K562 (cell line): ENCODE measurements around the gene ANO9. TPM values are rescaled to one million over a fixed set of nuclear protein-coding genes. Genes with fewer than 3 reads are reported as not detected.

Source experiments
- BCL6 ChIP-seq: fragments of 250-450 bp; sonication (Bioruptor Pico); IDR thresholded peaks from 2 replicates; pipeline ENCODE4 v1.4.0; 2020
- CC2D1A ChIP-seq: fragments of 450-650 bp; IDR thresholded peaks from 2 replicates; pipeline ENCODE4 v1.6.1; 2017; ENCODE audit warnings: mild to moderate bottlenecking
- CCAR2 ChIP-seq: fragments of 200-400 bp; formaldehyde crosslinking; IDR thresholded peaks from 2 replicates; pipeline ENCODE4 v1.6.1; 2017; ENCODE audit warnings: mild to moderate bottlenecking, low read depth, low read length
- CREB1 ChIP-seq, 2 experiments: sonication (generic) in 1 of 2; formaldehyde crosslinking in 1 of 2; IDR thresholded peaks; 2 replicates each; pipeline versions ENCODE4 v1.6.1 to v1.8.0; 2012 to 2022; ENCODE audit warnings: inconsistent platforms in 1 of 2, mild to moderate bottlenecking in 1 of 2, missing genetic modification reagents in 1 of 2, moderate library complexity in 1 of 2
- DIDO1 ChIP-seq: fragments of 450-650 bp; IDR thresholded peaks from 2 replicates; pipeline ENCODE4 v1.6.1; 2016; ENCODE audit warnings: low read depth, missing biosample characterization, missing genetic modification characterization
- ETV6 ChIP-seq, 3 experiments: fragments of 150-350 bp in 1 of 3; sonication (generic) in 1 of 3; formaldehyde crosslinking in 1 of 3; IDR thresholded peaks; 2 replicates each; pipeline versions ENCODE4 v1.6.1 to v1.8.0; 2014 to 2022; ENCODE audit warnings: borderline replicate concordance in 2 of 3, low read depth in 2 of 3, antibody characterized with exemption in 1 of 3, low read length in 1 of 3, mild to moderate bottlenecking in 1 of 3, missing genetic modification reagents in 1 of 3
- GATA2 ChIP-seq: sonication (generic); formaldehyde crosslinking; IDR thresholded peaks from 2 replicates; pipeline ENCODE4 v1.4.0; 2020; ENCODE audit warnings: mild to moderate bottlenecking, missing genetic modification reagents
- HSF4 ChIP-seq: fragments of 250-450 bp; sonication (Bioruptor Pico); IDR thresholded peaks from 2 replicates; pipeline ENCODE4 v2.1.2; 2022; ENCODE audit warnings: mild to moderate bottlenecking, moderate library complexity, borderline replicate concordance
- MED1 ChIP-seq: sonication (generic); formaldehyde crosslinking; IDR thresholded peaks from 2 replicates; pipeline ENCODE4 v1.8.1; 2023; ENCODE audit warnings: missing genetic modification reagents, borderline replicate concordance
- NR2C2 ChIP-seq, 2 experiments: fragments of 200-800 bp in 1 of 2; sonication (Bioruptor generic) in 1 of 2; sonication (generic) in 1 of 2; formaldehyde crosslinking in 1 of 2; IDR thresholded peaks; 2 replicates each; pipeline versions ENCODE4 v1.6.1 to v1.8.0; 2016 to 2022; ENCODE audit warnings: mild to moderate bottlenecking in 1 of 2, missing compliant biosample characterization in 1 of 2, missing genetic modification characterization in 1 of 2, missing genetic modification reagents in 1 of 2
- NUFIP1 ChIP-seq: fragments of 450-650 bp; IDR thresholded peaks from 2 replicates; pipeline ENCODE4 v1.6.1; 2018; ENCODE audit not compliant: partially characterized antibody
- POLR2A ChIP-seq: fragments of 450-650 bp; conservative IDR thresholded peaks from 2 replicates; pipeline ENCODE4 v1.6.1; 2016
- POLR3A ChIP-seq: IDR thresholded peaks from 2 replicates; pipeline ENCODE4 v1.6.1; 2011; ENCODE audit warnings: borderline replicate concordance, mild to moderate bottlenecking, moderate library complexity; ENCODE audit not compliant: insufficient read length, insufficient read depth; ENCODE audit errors: extremely low read depth
- SAFB ChIP-seq: fragments of 200-400 bp; formaldehyde crosslinking; IDR thresholded peaks from 2 replicates; pipeline ENCODE4 v1.6.1; 2017; ENCODE audit warnings: low read depth, low read length, borderline replicate concordance
- SAP30 ChIP-seq: fragments of 200-600 bp; sonication (generic); IDR thresholded peaks from 2 replicates; pipeline ENCODE4 v1.6.1; 2012; ENCODE audit warnings: borderline replicate concordance, low read depth, mild to moderate bottlenecking, moderate library complexity, low read length, control low read depth, inconsistent platforms; ENCODE audit not compliant: insufficient read depth, poor library complexity, severe bottlenecking
- TBP ChIP-seq: optimal IDR thresholded peaks from 2 replicates; pipeline ENCODE3; 2011; ENCODE audit warnings: low read depth, low read length, improper control_type of control experiment
- ZEB2 ChIP-seq: fragments of 450-650 bp; IDR thresholded peaks from 2 replicates; pipeline ENCODE4 v1.6.1; 2016
- ZFP1 ChIP-seq: fragments of 450-650 bp; formaldehyde crosslinking; IDR thresholded peaks from 2 replicates; pipeline ENCODE4 v1.4.0; 2020; ENCODE audit warnings: mild to moderate bottlenecking, mixed read lengths
- ZNF134 ChIP-seq: fragments of 250-450 bp; sonication (Bioruptor Pico); conservative IDR thresholded peaks from 2 replicates; pipeline ENCODE4 v1.4.0; 2020
- ZNF174 ChIP-seq: fragments of 250-450 bp; sonication (Bioruptor Pico); IDR thresholded peaks from 2 replicates; pipeline ENCODE4 v1.4.0; 2020; ENCODE audit warnings: mild to moderate bottlenecking
- ZNF197 ChIP-seq: fragments of 200-800 bp; sonication (Bioruptor generic); IDR thresholded peaks from 2 replicates; pipeline ENCODE4 v1.6.1; 2016; ENCODE audit warnings: low read depth, missing genetic modification characterization, missing compliant biosample characterization
- polyA plus RNA-seq, 8 experiments: library from polyadenylated mRNA; depleted of rRNA in 4 of 8; stranded (reverse) in 5 of 8; unstranded in 3 of 8; fragments of >200 nt; fragmentation: Nextera tagmentation in 2 of 8; fragmentation: Illumina TruSeq in 1 of 8; extraction: Ambion mirVana in 2 of 8; extraction: Trizol in 1 of 8; gene quantifications; 2 replicates each; pipeline versions ENCODE4 v1.2.1 to v1.2.3, GENCODE V29; 2011 to 2014; ENCODE audit warnings: inconsistent platforms in 1 of 8, missing spikeins in 1 of 8
- total RNA-seq, 7 experiments: library from RNA; depleted of rRNA in 6 of 7; stranded (reverse); fragments of >200 nt in 6 of 7; fragmentation: Illumina TruSeq in 2 of 7; extraction: Trizol in 2 of 7; gene quantifications; 2 replicates each; pipeline versions ENCODE4 v1.2.1 to v1.2.3, GENCODE V29; 2011 to 2021; ENCODE audit warnings: low replicate concordance in 1 of 7
- TF ChIP-seq, protein P1 (sequence below): fragments of 200-800 bp; sonication (Bioruptor generic); IDR thresholded peaks from 2 replicates; pipeline ENCODE4 v1.6.1; 2016; ENCODE audit warnings: missing genetic modification characterization, missing compliant biosample characterization
- TF ChIP-seq, protein P2 (sequence below): fragments of 250-450 bp; sonication (Bioruptor Pico); IDR thresholded peaks from 2 replicates; pipeline ENCODE4 v1.8.0; 2022; ENCODE audit warnings: moderate library complexity, mild to moderate bottlenecking, inconsistent platforms

The ANO9 gene
- total and polyA plus RNA-seq, 9 of the 15 experiments (the other 6 are each of a cell fraction or from before 2014, with no cell fraction given): 0.20 to 14.5 (median 4.5) TPM

DNA sequence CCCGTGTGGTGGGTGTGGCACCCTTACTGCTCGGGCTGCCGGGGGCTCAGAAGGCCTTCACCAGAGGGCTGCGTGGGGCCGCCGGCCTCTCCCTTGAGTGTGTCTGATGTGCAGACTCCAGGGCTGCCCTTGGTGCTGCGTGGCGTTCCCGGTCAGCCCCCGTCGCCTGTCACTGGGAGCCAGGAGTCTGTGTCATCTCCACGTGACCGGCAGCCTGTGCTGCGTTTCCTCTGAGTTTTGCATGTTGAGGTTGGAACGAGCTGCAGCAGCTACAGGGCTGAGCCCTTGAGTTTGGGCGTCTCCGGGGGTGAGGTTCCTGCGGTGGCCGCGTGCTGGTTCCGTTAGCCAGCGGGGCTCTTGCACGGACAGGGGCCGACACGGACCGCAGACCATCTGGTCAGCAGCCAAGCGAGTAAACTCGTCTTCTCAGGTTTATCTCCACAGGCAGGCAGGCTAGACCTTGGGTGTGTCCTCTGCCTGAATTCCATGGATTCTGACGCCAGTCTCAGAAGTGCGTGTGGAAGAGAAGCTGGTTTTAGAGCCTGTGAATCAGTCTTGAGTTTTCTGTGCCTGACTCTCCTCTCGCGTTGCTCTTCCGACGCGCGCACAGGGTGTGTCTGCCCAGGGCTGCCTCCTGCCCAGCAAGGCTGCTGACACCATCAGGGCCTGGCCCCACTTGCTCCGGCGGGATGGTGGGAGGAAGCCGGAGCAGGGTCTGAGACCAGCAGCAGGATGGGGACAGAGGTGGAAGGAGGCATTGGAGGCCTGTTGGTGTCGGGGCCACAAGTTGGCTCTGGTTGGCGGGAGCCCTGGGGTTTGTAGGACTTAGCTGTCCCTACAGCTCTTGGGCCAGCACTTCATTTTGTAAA is 18.8 kb upstream of the ANO9 start (continued):
- TF ChIP-seq SAFB (no peak), NUFIP1 (no peak), POLR3A (no peak), BCL6 (CRISPR knock-in tag) (no peak), ZNF197 (CRISPR knock-in tag) (no peak), CCAR2 (no peak), ZEB2 (peak; percentile 72), GATA2 (CRISPR knock-in tag) (peak; percentile 78; the same call in 1 of the 2 replicates), ZNF134 (no peak), POLR2A (no peak), TBP (peak; percentile 27), MED1 (CRISPR knock-in tag) (no peak), HSF4 (CRISPR knock-in tag) (no peak), ZFP1 (CRISPR knock-in tag) (no peak), CREB1 (IDR thresholded peaks at IDR 0.05) (peak; percentile 63), CREB1 (CRISPR knock-in tag; IDR thresholded peaks at IDR 0.05) (peak; percentile 77; the same call in 1 of the 2 replicates), CC2D1A (no peak), DIDO1 (tag) (no peak), ZNF174 (CRISPR knock-in tag) (no peak), SAP30 (peak; percentile 86), ETV6 (IDR thresholded peaks at IDR 0.05; ENCODE audit: borderline replicate concordance in 1 of 2, low read depth in 2 of 2, low read length in 1 of 2) (no peak; a peak in 1 of 4 replicates), ETV6 (CRISPR knock-in tag; IDR thresholded peaks at IDR 0.05; ENCODE audit: borderline replicate concordance) (no peak; the same call in 1 of the 2 replicates), NR2C2 (CRISPR knock-in tag; IDR thresholded peaks at IDR 0.05) (0 out of 2 replicates have a peak, but pooled peaks have one; percentile 8), NR2C2 (tag; IDR thresholded peaks at IDR 0.05) (no peak)
- TF ChIP-seq, protein P1, sequence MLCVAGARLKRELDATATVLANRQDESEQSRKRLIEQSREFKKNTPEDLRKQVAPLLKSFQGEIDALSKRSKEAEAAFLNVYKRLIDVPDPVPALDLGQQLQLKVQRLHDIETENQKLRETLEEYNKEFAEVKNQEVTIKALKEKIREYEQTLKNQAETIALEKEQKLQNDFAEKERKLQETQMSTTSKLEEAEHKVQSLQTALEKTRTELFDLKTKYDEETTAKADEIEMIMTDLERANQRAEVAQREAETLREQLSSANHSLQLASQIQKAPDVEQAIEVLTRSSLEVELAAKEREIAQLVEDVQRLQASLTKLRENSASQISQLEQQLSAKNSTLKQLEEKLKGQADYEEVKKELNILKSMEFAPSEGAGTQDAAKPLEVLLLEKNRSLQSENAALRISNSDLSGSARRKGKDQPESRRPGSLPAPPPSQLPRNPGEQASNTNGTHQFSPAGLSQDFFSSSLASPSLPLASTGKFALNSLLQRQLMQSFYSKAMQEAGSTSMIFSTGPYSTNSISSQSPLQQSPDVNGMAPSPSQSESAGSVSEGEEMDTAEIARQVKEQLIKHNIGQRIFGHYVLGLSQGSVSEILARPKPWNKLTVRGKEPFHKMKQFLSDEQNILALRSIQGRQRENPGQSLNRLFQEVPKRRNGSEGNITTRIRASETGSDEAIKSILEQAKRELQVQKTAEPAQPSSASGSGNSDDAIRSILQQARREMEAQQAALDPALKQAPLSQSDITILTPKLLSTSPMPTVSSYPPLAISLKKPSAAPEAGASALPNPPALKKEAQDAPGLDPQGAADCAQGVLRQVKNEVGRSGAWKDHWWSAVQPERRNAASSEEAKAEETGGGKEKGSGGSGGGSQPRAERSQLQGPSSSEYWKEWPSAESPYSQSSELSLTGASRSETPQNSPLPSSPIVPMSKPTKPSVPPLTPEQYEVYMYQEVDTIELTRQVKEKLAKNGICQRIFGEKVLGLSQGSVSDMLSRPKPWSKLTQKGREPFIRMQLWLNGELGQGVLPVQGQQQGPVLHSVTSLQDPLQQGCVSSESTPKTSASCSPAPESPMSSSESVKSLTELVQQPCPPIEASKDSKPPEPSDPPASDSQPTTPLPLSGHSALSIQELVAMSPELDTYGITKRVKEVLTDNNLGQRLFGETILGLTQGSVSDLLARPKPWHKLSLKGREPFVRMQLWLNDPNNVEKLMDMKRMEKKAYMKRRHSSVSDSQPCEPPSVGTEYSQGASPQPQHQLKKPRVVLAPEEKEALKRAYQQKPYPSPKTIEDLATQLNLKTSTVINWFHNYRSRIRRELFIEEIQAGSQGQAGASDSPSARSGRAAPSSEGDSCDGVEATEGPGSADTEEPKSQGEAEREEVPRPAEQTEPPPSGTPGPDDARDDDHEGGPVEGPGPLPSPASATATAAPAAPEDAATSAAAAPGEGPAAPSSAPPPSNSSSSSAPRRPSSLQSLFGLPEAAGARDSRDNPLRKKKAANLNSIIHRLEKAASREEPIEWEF (CRISPR knock-in tag): no peak
- TF ChIP-seq, protein P2, sequence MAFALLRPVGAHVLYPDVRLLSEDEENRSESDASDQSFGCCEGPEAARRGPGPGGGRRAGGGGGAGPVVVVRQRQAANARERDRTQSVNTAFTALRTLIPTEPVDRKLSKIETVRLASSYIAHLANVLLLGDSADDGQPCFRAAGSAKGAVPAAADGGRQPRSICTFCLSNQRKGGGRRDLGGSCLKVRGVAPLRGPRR (CRISPR knock-in tag): no peak
